HepG2 (cell line): ENCODE data around the gene OBSL1. TPM values are rescaled to one million over a fixed set of nuclear protein-coding genes. Genes with fewer than 3 reads are reported as not detected.

Source experiments
- CENPT ChIP-seq: sonication (generic); formaldehyde crosslinking; IDR thresholded peaks from 2 replicates; pipeline ENCODE4 v1.8.0; 2022; ENCODE audit warnings: low read depth, mild to moderate bottlenecking, moderate library complexity, missing genetic modification reagents
- KLF15 ChIP-seq: sonication (generic); formaldehyde crosslinking; IDR thresholded peaks from 2 replicates; pipeline ENCODE4 v1.8.1; 2023; ENCODE audit warnings: borderline replicate concordance, mild to moderate bottlenecking, inconsistent platforms, missing genetic modification reagents, mixed read lengths
- MBD4 ChIP-seq: IDR thresholded peaks from 2 replicates; pipeline ENCODE4 v1.6.1; 2012; ENCODE audit warnings: low read length, inconsistent platforms, borderline replicate concordance
- MXI1 ChIP-seq: IDR thresholded peaks from 3 replicates; pipeline ENCODE4 v1.6.1; 2012; ENCODE audit warnings: low read depth, low read length, inconsistent platforms, borderline replicate concordance
- MYNN ChIP-seq: sonication (generic); formaldehyde crosslinking; IDR thresholded peaks from 2 replicates; pipeline ENCODE4 v1.4.0; 2020; ENCODE audit warnings: mild to moderate bottlenecking, low read depth, missing genetic modification reagents
- NFKBIZ ChIP-seq: IDR thresholded peaks from 2 replicates; pipeline ENCODE4 v1.6.1; 2018; ENCODE audit warnings: missing genetic modification reagents, missing compliant biosample characterization
- NPAS2 ChIP-seq: sonication (generic); formaldehyde crosslinking; IDR thresholded peaks from 2 replicates; pipeline ENCODE4 v1.8.0; 2022; ENCODE audit warnings: mild to moderate bottlenecking, missing genetic modification reagents, borderline replicate concordance
- NR2C2 ChIP-seq: sonication (generic); formaldehyde crosslinking; IDR thresholded peaks from 2 replicates; pipeline ENCODE4 v1.4.0; 2020; ENCODE audit warnings: missing genetic modification reagents, mild to moderate bottlenecking, moderate library complexity, borderline replicate concordance
- TOPORS ChIP-seq: sonication (generic); formaldehyde crosslinking; IDR thresholded peaks from 2 replicates; pipeline ENCODE4 v1.8.0; 2023; ENCODE audit warnings: mild to moderate bottlenecking, missing genetic modification reagents
- ZBTB21 ChIP-seq: sonication (generic); formaldehyde crosslinking; IDR thresholded peaks from 2 replicates; pipeline ENCODE4 v1.4.0; 2020; ENCODE audit warnings: missing genetic modification reagents
- ZFX ChIP-seq: sonication (generic); formaldehyde crosslinking; IDR thresholded peaks from 2 replicates; pipeline ENCODE4 v1.4.0; 2020; ENCODE audit warnings: mild to moderate bottlenecking, low read depth, missing genetic modification reagents, moderate library complexity
- ZNF253 ChIP-seq: sonication (generic); formaldehyde crosslinking; IDR thresholded peaks from 2 replicates; pipeline ENCODE4 v1.8.0; 2022; ENCODE audit warnings: mild to moderate bottlenecking, missing genetic modification reagents, borderline replicate concordance
- ZNF329 ChIP-seq: sonication (generic); formaldehyde crosslinking; IDR thresholded peaks from 2 replicates; pipeline ENCODE4 v1.9.0; 2021; ENCODE audit warnings: low read depth, mild to moderate bottlenecking, missing genetic modification reagents
- ZNF616 ChIP-seq: sonication (generic); formaldehyde crosslinking; IDR thresholded peaks from 2 replicates; pipeline ENCODE4 v1.5.0; 2020; ENCODE audit warnings: low read depth, mild to moderate bottlenecking, missing genetic modification reagents
- ZNF737 ChIP-seq: sonication (generic); formaldehyde crosslinking; IDR thresholded peaks from 2 replicates; pipeline ENCODE4 v1.5.0; 2020; ENCODE audit warnings: missing genetic modification reagents, mild to moderate bottlenecking, borderline replicate concordance
- ZNF816 ChIP-seq: sonication (generic); formaldehyde crosslinking; IDR thresholded peaks from 2 replicates; pipeline ENCODE4 v1.8.0; 2022; ENCODE audit warnings: missing genetic modification reagents, mild to moderate bottlenecking, borderline replicate concordance
- ZNF83 ChIP-seq: sonication (generic); formaldehyde crosslinking; IDR thresholded peaks from 2 replicates; pipeline ENCODE4 v1.4.0; 2020; ENCODE audit warnings: missing genetic modification reagents, mild to moderate bottlenecking, borderline replicate concordance
- ZNF878 ChIP-seq: sonication (generic); formaldehyde crosslinking; IDR thresholded peaks from 2 replicates; pipeline ENCODE4 v1.8.1; 2023; ENCODE audit warnings: mild to moderate bottlenecking, missing genetic modification reagents, moderate library complexity
- polyA plus RNA-seq, 8 experiments: library from polyadenylated mRNA; depleted of rRNA in 3 of 8; stranded (reverse) in 7 of 8; unstranded in 1 of 8; fragments of >200 nt; fragmentation: Illumina TruSeq in 4 of 8; extraction: Trizol in 4 of 8; gene quantifications; 2 replicates each; pipeline versions ENCODE4 v1.2.1 to v1.2.3, GENCODE V29; 2011 to 2016; ENCODE audit warnings: low read depth in 4 of 8, missing spikeins in 1 of 8, mixed read lengths in 1 of 8; ENCODE audit not compliant: insufficient read depth in 1 of 8
- total RNA-seq, 5 experiments: library from RNA; depleted of rRNA; stranded (reverse); fragments of >200 nt; fragmentation: Illumina TruSeq; extraction: Trizol; gene quantifications; 2 replicates each; pipeline ENCODE4 v1.2.3, GENCODE V29; 2016; ENCODE audit warnings: low read depth in 1 of 5
- TF ChIP-seq, protein P1 (sequence below): sonication (generic); formaldehyde crosslinking; IDR thresholded peaks from 2 replicates; pipeline ENCODE4 v1.5.1; 2020; ENCODE audit warnings: mild to moderate bottlenecking, moderate library complexity, missing genetic modification reagents
- TF ChIP-seq, protein P2 (sequence below): IDR thresholded peaks from 2 replicates; pipeline ENCODE4 v1.6.1; 2012; ENCODE audit warnings: low read depth, low read length, improper control_type of control experiment
- TF ChIP-seq, protein P3 (sequence below): fragments of 450-650 bp; IDR thresholded peaks from 2 replicates; pipeline ENCODE4 v1.6.1; 2017; ENCODE audit warnings: mild to moderate bottlenecking
- TF ChIP-seq, protein P4 (sequence below): sonication (generic); formaldehyde crosslinking; IDR thresholded peaks from 2 replicates; pipeline ENCODE4 v1.4.0; 2020; ENCODE audit warnings: missing genetic modification reagents

The OBSL1 gene
- total and polyA plus RNA-seq, 2 of the 13 experiments (the other 11 are each of a cell fraction or from before 2014, with no cell fraction given), result 86.7 to 218 TPM

GRCh38 chr2:219541611-219542180 is 29.6 kb downstream of the OBSL1 start (continued):
- TF ChIP-seq, protein P1, sequence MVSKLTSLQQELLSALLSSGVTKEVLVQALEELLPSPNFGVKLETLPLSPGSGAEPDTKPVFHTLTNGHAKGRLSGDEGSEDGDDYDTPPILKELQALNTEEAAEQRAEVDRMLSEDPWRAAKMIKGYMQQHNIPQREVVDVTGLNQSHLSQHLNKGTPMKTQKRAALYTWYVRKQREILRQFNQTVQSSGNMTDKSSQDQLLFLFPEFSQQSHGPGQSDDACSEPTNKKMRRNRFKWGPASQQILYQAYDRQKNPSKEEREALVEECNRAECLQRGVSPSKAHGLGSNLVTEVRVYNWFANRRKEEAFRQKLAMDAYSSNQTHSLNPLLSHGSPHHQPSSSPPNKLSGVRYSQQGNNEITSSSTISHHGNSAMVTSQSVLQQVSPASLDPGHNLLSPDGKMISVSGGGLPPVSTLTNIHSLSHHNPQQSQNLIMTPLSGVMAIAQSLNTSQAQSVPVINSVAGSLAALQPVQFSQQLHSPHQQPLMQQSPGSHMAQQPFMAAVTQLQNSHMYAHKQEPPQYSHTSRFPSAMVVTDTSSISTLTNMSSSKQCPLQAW (CRISPR knock-in tag), result peak; percentile 81
- TF ChIP-seq ZNF816, result no peak
- TF ChIP-seq ZNF253 (CRISPR knock-in tag), result no peak
- TF ChIP-seq ZFX (CRISPR knock-in tag), result peak; percentile 71
- no peak for TF ChIP-seq ZNF616 (CRISPR knock-in tag)
- no peak for TF ChIP-seq ZNF83
- TF ChIP-seq ZNF737 (CRISPR knock-in tag), result no peak
- TF ChIP-seq ZNF329 (CRISPR knock-in tag), result peak; percentile 69
- TF ChIP-seq KLF15, result peak; percentile 51; the same call in 1 of the 2 replicates
- TF ChIP-seq, protein P2, sequence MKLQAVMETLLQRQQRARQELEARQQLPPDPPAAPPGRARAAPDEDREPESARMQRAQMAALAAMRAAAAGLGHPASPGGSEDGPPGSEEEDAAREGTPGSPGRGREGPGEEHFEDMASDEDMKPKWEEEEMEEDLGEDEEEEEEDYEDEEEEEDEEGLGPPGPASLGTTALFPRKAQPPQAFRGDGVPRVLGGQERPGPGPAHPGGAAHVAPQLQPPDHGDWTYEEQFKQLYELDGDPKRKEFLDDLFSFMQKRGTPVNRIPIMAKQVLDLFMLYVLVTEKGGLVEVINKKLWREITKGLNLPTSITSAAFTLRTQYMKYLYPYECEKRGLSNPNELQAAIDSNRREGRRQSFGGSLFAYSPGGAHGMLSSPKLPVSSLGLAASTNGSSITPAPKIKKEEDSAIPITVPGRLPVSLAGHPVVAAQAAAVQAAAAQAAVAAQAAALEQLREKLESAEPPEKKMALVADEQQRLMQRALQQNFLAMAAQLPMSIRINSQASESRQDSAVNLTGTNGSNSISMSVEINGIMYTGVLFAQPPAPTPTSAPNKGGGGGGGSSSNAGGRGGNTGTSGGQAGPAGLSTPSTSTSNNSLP, result no peak
- TF ChIP-seq MYNN (CRISPR knock-in tag), result no peak
- TF ChIP-seq, protein P3, sequence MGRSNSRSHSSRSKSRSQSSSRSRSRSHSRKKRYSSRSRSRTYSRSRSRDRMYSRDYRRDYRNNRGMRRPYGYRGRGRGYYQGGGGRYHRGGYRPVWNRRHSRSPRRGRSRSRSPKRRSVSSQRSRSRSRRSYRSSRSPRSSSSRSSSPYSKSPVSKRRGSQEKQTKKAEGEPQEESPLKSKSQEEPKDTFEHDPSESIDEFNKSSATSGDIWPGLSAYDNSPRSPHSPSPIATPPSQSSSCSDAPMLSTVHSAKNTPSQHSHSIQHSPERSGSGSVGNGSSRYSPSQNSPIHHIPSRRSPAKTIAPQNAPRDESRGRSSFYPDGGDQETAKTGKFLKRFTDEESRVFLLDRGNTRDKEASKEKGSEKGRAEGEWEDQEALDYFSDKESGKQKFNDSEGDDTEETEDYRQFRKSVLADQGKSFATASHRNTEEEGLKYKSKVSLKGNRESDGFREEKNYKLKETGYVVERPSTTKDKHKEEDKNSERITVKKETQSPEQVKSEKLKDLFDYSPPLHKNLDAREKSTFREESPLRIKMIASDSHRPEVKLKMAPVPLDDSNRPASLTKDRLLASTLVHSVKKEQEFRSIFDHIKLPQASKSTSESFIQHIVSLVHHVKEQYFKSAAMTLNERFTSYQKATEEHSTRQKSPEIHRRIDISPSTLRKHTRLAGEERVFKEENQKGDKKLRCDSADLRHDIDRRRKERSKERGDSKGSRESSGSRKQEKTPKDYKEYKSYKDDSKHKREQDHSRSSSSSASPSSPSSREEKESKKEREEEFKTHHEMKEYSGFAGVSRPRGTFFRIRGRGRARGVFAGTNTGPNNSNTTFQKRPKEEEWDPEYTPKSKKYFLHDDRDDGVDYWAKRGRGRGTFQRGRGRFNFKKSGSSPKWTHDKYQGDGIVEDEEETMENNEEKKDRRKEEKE, result no peak
- TF ChIP-seq CENPT (CRISPR knock-in tag), result peak; percentile 86; the same call in 1 of the 2 replicates
- peak; percentile 89; the same call in 2 of the 3 replicates for TF ChIP-seq MXI1
- no peak for TF ChIP-seq ZNF878 (CRISPR knock-in tag)
- TF ChIP-seq ZBTB21 (CRISPR knock-in tag), result no peak
- TF ChIP-seq, protein P4, sequence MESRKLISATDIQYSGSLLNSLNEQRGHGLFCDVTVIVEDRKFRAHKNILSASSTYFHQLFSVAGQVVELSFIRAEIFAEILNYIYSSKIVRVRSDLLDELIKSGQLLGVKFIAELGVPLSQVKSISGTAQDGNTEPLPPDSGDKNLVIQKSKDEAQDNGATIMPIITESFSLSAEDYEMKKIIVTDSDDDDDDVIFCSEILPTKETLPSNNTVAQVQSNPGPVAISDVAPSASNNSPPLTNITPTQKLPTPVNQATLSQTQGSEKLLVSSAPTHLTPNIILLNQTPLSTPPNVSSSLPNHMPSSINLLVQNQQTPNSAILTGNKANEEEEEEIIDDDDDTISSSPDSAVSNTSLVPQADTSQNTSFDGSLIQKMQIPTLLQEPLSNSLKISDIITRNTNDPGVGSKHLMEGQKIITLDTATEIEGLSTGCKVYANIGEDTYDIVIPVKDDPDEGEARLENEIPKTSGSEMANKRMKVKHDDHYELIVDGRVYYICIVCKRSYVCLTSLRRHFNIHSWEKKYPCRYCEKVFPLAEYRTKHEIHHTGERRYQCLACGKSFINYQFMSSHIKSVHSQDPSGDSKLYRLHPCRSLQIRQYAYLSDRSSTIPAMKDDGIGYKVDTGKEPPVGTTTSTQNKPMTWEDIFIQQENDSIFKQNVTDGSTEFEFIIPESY (CRISPR knock-in tag), result peak; percentile 99
- no peak for TF ChIP-seq TOPORS (CRISPR knock-in tag)
- TF ChIP-seq NFKBIZ (CRISPR knock-in tag), result no peak
- no peak for TF ChIP-seq MBD4
- TF ChIP-seq NPAS2 (CRISPR knock-in tag), result no peak
- peak; percentile 71; the same call in 1 of the 2 replicates for TF ChIP-seq NR2C2 (CRISPR knock-in tag)
